Smooth muscle cell of the brain vasculature (primary cell): ENCODE results near the gene ASXL2.

ENCODE experiments used
- DNase-seq: peaks from one replicate; pipeline ENCODE4 v3.0.0-alpha.2; 2012; ENCODE audit warnings: low read depth, low spot score

The ASXL2 gene

DNA sequence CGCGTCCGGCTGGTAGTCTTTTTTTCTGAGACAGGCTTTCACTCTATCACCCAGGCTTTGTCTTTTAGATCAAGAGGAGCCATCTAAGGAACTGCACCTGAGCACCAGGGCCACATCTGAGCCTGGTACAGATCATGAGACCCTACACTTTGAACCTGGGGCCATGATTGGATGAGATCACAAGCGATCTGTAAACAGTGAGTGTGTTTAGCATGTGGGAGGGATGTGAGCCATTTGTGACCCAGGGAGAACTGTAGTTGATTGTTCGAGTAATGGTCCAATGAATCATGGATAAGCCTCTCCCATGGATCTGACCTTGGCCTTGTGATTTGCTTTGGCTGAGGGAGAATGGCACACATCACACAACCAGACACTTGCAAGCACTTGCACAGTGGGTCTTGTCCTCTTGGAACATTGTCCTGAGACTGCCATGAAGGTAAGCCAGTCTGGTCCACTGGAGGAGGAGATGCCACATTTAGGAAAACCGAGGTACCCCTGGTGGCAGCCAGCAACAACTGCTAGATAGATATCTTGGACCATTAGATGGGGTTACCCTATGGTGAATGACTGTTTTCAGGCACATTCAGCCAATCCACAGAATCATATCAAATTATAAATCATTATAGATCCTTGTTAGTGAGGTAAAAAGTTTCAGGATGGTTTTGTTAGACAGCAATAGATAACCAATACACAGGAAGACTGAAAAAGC lies 185.4 kb downstream of the ASXL2 start:
- no peak for DNase-seq

DNA sequence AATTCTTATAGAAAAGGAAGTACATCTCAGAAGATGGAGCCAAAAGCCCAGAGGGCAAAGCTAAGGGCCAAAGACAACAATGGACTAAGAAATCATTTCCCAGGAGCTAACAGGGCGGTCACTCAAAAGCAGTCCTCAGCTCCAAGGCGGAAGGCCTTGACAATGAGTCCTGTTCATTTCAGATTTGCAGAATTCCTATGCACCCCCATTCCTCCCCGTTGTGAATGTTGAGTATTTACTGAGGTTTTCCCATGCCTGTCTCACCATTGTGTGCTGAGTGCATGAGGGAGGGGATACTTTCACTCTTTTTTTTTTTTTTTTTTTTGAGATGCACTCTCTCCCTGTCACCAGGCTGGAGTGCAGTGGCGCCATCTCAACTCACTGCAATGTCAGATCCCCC lies 186.1 kb downstream of the ASXL2 start:
- DNase-seq: no peak

DNA sequence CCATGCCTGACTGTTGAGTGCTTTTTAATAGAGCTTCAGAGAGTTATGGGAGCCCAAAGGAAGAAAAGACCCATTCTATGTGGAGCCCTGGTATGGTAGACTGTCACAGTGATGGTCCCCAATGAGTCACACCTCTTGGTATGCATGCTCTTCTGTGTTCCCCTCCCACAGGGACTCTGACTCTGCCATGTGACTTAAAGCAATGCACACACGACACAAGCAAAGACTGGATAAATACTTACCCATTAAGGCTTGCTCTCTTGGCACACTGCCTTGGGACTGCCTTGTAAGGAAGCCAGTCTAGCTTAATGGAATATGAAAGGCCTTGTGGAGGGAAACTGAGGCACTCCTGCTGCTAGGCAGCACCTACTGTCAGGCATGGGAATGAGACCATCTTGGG lies 188.2 kb downstream of the ASXL2 start:
- no peak for DNase-seq

DNA sequence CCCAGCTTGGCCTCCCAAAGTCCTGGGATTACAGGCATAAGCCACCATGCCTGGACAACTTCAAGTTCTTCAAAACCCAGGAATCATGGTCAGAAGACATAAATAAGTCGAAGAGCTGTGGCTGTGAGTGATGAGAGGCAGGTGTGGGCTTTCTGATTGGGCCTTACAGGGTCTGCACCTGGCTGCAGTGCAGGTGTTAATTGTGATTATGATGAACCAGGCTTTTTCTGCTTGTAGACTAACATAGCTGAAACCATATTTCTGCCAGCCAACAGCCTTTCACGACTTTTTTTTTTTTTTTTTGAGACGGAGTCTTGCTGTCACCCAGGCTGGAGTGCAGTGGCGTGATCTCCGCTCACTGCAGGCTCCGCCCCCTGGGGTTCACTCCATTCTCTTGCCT lies 190.1 kb downstream of the ASXL2 start:
- DNase-seq: no peak

DNA sequence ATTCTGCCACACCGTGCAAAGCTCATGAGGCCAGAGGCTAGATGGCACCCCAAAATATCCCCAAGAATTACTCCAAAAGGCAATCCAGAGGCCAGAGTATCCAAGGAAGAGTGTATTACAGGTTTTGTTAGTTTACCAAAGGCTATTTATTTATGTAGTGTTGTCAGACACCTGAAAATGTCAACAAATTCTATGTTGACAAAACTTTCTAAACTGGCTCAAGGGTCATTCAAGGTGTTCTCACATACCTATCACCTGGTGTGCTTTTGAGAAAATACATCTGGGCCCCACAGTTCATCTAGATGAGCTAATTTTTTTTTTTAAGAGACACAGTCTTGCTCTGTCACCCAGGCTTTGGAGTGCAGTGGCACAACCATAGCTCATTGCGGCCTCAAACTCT lies 192.5 kb downstream of the ASXL2 start:
- DNase-seq: no peak

DNA sequence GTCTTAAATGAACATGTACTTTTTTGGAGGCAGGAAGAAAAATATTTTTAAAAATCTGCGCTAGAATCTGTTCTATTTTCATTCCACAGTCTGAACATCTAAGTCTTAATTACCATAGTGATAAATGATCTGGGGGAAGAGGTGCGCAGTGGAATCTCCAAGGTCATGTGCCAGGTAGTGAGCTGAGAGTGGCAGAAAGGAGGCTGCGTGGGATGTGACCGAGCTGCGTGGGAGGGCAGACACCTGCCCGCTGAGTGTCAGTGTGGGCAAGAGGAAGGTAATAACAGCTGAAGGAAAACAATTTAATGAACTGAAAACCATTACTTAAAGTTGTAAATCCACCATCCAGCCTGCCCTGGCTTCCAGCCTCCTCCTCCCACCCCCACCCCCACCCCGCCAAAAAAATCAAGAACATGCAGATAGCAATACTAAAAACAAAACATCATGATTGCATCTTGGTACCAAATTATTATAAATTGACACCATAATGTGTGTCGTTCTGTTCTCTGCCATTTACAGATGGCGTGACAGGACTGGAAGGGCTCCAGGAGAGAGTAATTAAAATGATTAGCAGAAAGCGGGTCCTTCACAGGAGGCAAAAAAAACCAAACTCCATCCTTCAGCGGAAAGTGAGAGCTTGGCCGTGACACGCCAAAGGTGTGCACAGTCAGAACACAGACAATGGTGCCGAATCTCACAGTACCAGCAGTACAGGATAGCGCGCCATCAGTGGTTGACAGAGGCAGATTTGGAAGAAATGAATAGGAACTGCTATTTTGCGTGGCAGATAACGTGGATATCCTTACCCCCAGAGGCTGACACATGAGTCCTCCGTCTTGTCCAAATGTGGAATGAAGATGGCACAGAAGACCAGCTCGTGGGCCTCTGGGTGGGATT lies 193.5 kb downstream of the ASXL2 start:
- DNase-seq: no peak
